Epidermal melanocyte (primary cell): ENCODE data around the gene PLXND1.
"Not testable (repeated sequence)": the region's sequence is repeated elsewhere in the genome, so short reads cannot be mapped to it uniquely, and the experiment has no call there.

Experiments
- DNase-seq: peaks from one replicate; pipeline ENCODE4 v3.0.0; 2011; ENCODE audit warnings: low spot score; ENCODE audit not compliant: insufficient read length

PLXND1 gene

GRCh38 chr3:129606636-129607390 lies at the start of gene PLXND1:
PLXND1 (minus strand) TSS chr3:129606676; CDS start chr3:129606639, 37 bp downstream.
- peak; percentile 90 for DNase-seq

GRCh38 chr3:129655291-129655700 lies 48.8 kb upstream of the PLXND1 start:
- no peak for DNase-seq

- no peak for DNase-seq
Observed at GRCh38 chr3:129654131-129654530, 47.7 kb upstream of the PLXND1 start.

- DNase-seq = no peak
Observed at GRCh38 chr3:129653019-129653418, 46.5 kb upstream of the PLXND1 start.

GRCh38 chr3:129651435-129652202 lies 45.1 kb upstream of the PLXND1 start:
- DNase-seq = peak; percentile 20

- DNase-seq = peak; percentile 32
Observed at GRCh38 chr3:129650256-129650872, 43.9 kb upstream of the PLXND1 start.

GRCh38 chr3:129648391-129648790 lies 41.9 kb upstream of the PLXND1 start:
- DNase-seq = no peak

GRCh38 chr3:129645286-129645685 lies 38.8 kb upstream of the PLXND1 start:
- no peak for DNase-seq

GRCh38 chr3:129644836-129645235 lies 38.4 kb upstream of the PLXND1 start:
- no peak for DNase-seq

- DNase-seq = not testable (repeated sequence)
Observed at GRCh38 chr3:129641567-129642260, 35.2 kb upstream of the PLXND1 start.

- DNase-seq = not testable (repeated sequence)
Observed at GRCh38 chr3:129640985-129641384, 34.5 kb upstream of the PLXND1 start.

GRCh38 chr3:129638481-129638880 lies 32.0 kb upstream of the PLXND1 start:
- no peak for DNase-seq

GRCh38 chr3:129636082-129636481 lies 29.6 kb upstream of the PLXND1 start:
- no peak for DNase-seq

GRCh38 chr3:129635656-129636055 lies 29.2 kb upstream of the PLXND1 start:
- DNase-seq = no peak

- DNase-seq = no peak
Observed at GRCh38 chr3:129633751-129634481, 27.4 kb upstream of the PLXND1 start.

GRCh38 chr3:129632977-129633376 lies 26.5 kb upstream of the PLXND1 start:
- no peak for DNase-seq

- no peak for DNase-seq
Observed at GRCh38 chr3:129632556-129632955, 26.1 kb upstream of the PLXND1 start.

- no peak for DNase-seq
Observed at GRCh38 chr3:129632056-129632455, 25.6 kb upstream of the PLXND1 start.

- no peak for DNase-seq
Observed at GRCh38 chr3:129629011-129629410, 22.5 kb upstream of the PLXND1 start.

GRCh38 chr3:129628169-129628522 lies 21.7 kb upstream of the PLXND1 start:
- no peak for DNase-seq
